Calu3 (cell line): Measurements from ENCODE around the gene TFF1. TPM values are rescaled to one million over a fixed set of nuclear protein-coding genes. Genes with fewer than 3 reads are reported as not detected.

Experiments used
- BruUV-seq: library from RNA; stranded (reverse); fragments of 400-500 nt; replicated peaks from 2 replicates; lab custom pipeline; 2021; lab: Mats Ljungman, UMichigan
- CTCF ChIA-PET: fragments of 300-600 bp; sonication (Branson Sonifier 250); formaldehyde crosslinking; loops from one replicate; lab custom pipeline; 2022; ENCODE audit warnings: antibody characterized with exemption; lab: Charles Lee
- DNase-seq: peaks from one replicate; pipeline ENCODE4 v3.0.0; 2022
- H3K27ac Mint-ChIP-seq: one replicate; pipeline ENCODE4 v1.8.0; 2022; ENCODE audit warnings: mixed read lengths; ENCODE audit not compliant: unreplicated experiment
- H3K27me3 Mint-ChIP-seq: one replicate; pipeline ENCODE4 v1.8.0; 2022; ENCODE audit warnings: mixed read lengths; ENCODE audit not compliant: unreplicated experiment
- H3K36me3 Mint-ChIP-seq: one replicate; pipeline ENCODE4 v1.8.0; 2022; ENCODE audit warnings: mild to moderate bottlenecking, moderate library complexity, mixed read lengths; ENCODE audit not compliant: insufficient read depth, unreplicated experiment
- H3K4me1 Mint-ChIP-seq: one replicate; pipeline ENCODE4 v1.8.0; 2022; ENCODE audit warnings: mild to moderate bottlenecking, low read depth, mixed read lengths; ENCODE audit not compliant: unreplicated experiment
- H3K4me3 Mint-ChIP-seq: one replicate; pipeline ENCODE4 v1.8.0; 2022; ENCODE audit warnings: mild to moderate bottlenecking, low read depth, moderate library complexity, mixed read lengths; ENCODE audit not compliant: unreplicated experiment
- H3K9me3 Mint-ChIP-seq: one replicate; pipeline ENCODE4 v1.8.0; 2022; ENCODE audit warnings: low read depth, mixed read lengths; ENCODE audit not compliant: unreplicated experiment
- CTCF ChIP-seq: fragments of 200-600 bp; IDR thresholded peaks from one replicate; pipeline ENCODE4 v1.8.0; 2022; ENCODE audit warnings: antibody characterized with exemption; ENCODE audit not compliant: unreplicated experiment
- intact Hi-C: fragments of 100-400 bp; cut with micrococcal nuclease; formaldehyde crosslinking; loops from one replicate; pipeline ENCODE4 v1.10.0; 2022; ENCODE audit not compliant: unreplicated experiment
- total RNA-seq: library from RNA; stranded (reverse); gene quantifications from 2 replicates; pipeline ENCODE4 v1.2.3, GENCODE V29; 2022

Gene TFF1
- total RNA-seq, 1 experiment from 2014 or later: not detected

- Mint-ChIP-seq H3K27ac (no peak overlapping the region), H3K4me1 (no peaks in the 10 kb centered on the region), H3K36me3 (no peaks in the 10 kb centered on the region), H3K9me3 (no peaks in the 10 kb centered on the region), H3K27me3 (no peaks in the 10 kb centered on the region), H3K4me3 (no peak overlapping the region)
- no TSS peak for BruUV-seq
- no peak for TF ChIP-seq CTCF
- DNase-seq: no peak
- intact Hi-C loops: no loop called here
- CTCF ChIA-PET: no interaction called here
These were observed 41.1 kb upstream of the TFF1 start for GRCh38 chr21:42407476-42407875.

GRCh38 chr21:42406866-42407265 is 40.5 kb upstream of the TFF1 start:
- no peak for TF ChIP-seq CTCF

GRCh38 chr21:42406201-42406621 is 39.9 kb upstream of the TFF1 start:
- Mint-ChIP-seq H3K36me3 (no peaks in the 10 kb centered on the region), H3K4me1 (no peaks in the 10 kb centered on the region), H3K4me3 (no peak overlapping the region), H3K27me3 (no peaks in the 10 kb centered on the region), H3K27ac (no peak overlapping the region), H3K9me3 (peaks cover 6% of the 10 kb centered on the region)
- no peak for DNase-seq
- no TSS peak for BruUV-seq
- no peak for TF ChIP-seq CTCF
- CTCF ChIA-PET: no interaction called here
- intact Hi-C loops: no loop called here

More at GRCh38 chr21:42406866-42407265, 40.5 kb upstream of the TFF1 start:
- Mint-ChIP-seq H3K27ac (no peak overlapping the region), H3K4me1 (no peaks in the 10 kb centered on the region), H3K4me3 (no peak overlapping the region), H3K9me3 (peaks cover 2% of the 10 kb centered on the region), H3K27me3 (no peaks in the 10 kb centered on the region), H3K36me3 (no peaks in the 10 kb centered on the region)
- no peak for DNase-seq
- CTCF ChIA-PET: no interaction called here
- intact Hi-C loops: no loop called here
- BruUV-seq: no TSS peak

GRCh38 chr21:42405064-42406013 is 39.0 kb upstream of the TFF1 start:
- intact Hi-C loops: no loop called here
- H3K27ac Mint-ChIP-seq: no peak overlapping the region
- H3K36me3 Mint-ChIP-seq: no peaks in the 10 kb centered on the region
- CTCF ChIA-PET: no interaction called here
- no peaks in the 10 kb centered on the region for H3K27me3 Mint-ChIP-seq
- H3K4me3 Mint-ChIP-seq: no peak overlapping the region
- peaks cover 6% of the 10 kb centered on the region for H3K9me3 Mint-ChIP-seq
- BruUV-seq: no TSS peak
- TF ChIP-seq CTCF: no peak
- H3K4me1 Mint-ChIP-seq: no peaks in the 10 kb centered on the region
- no peak for DNase-seq
